Natural killer cell (primary cell): ENCODE measurements around the gene CREB5. TPM values are rescaled to one million over a fixed set of nuclear protein-coding genes. Genes with fewer than 3 reads are reported as not detected.

Experiments used
- ATAC-seq, 3 donors: fragments of 150-1000 bp in 2 of 3; fragments of 200-7000 bp in 1 of 3; cut with Tn5 transposase; 1 replicate in 1 of 3; 2 replicates in 2 of 3; pipeline ENCODE4 v1.10.0; 2021; ENCODE audit warnings: mild to moderate bottlenecking in 2 of 3, moderate library complexity in 2 of 3
- DNase-seq, 2 donors: peaks; one replicate each; pipeline versions ENCODE4 v3.0.0 to v3.0.0-alpha.2; 2013 to 2021; ENCODE audit warnings: mixed read lengths in 1 of 2
- H3K27ac ChIP-seq: one replicate; pipeline ENCODE4 v1.5.1; 2013; ENCODE audit warnings: mild to moderate bottlenecking, low read length
- H3K27me3 ChIP-seq: one replicate; pipeline ENCODE4 v1.6.1; 2013; ENCODE audit warnings: low read length; ENCODE audit not compliant: control insufficient read depth, insufficient read depth
- H3K36me3 ChIP-seq: one replicate; pipeline ENCODE4 v1.6.1; 2013; ENCODE audit warnings: low read length; ENCODE audit not compliant: control insufficient read depth, insufficient read depth
- H3K4me1 ChIP-seq: one replicate; pipeline ENCODE4 v1.6.1; 2013; ENCODE audit warnings: low read length; ENCODE audit not compliant: control insufficient read depth, insufficient read depth
- H3K4me3 ChIP-seq: one replicate; pipeline ENCODE4 v1.5.1; 2013; ENCODE audit warnings: low read length
- H3K9me3 ChIP-seq: one replicate; pipeline ENCODE4 v1.6.1; 2013; ENCODE audit warnings: low read length; ENCODE audit not compliant: control insufficient read depth, insufficient read depth
- H3K27ac Mint-ChIP-seq, 2 donors: one replicate each; pipeline ENCODE4 v1.8.0; 2022; ENCODE audit warnings: mild to moderate bottlenecking in 2 of 2, mixed read lengths in 2 of 2, moderate library complexity in 1 of 2
- H3K27me3 Mint-ChIP-seq, 2 donors: one replicate each; pipeline ENCODE4 v1.8.0; 2022; ENCODE audit warnings: low read depth in 2 of 2, mixed read lengths in 2 of 2
- H3K36me3 Mint-ChIP-seq: one replicate; pipeline ENCODE4 v1.8.0; 2022; ENCODE audit warnings: mixed read lengths
- H3K4me1 Mint-ChIP-seq, 2 donors: one replicate each; pipeline ENCODE4 v1.8.0; 2022; ENCODE audit warnings: mixed read lengths in 2 of 2
- H3K4me3 Mint-ChIP-seq: one replicate; pipeline ENCODE4 v1.8.0; 2022; ENCODE audit warnings: mild to moderate bottlenecking, moderate library complexity, mixed read lengths
- H3K9me3 Mint-ChIP-seq, 2 donors: one replicate each; pipeline ENCODE4 v1.8.0; 2022; ENCODE audit warnings: mixed read lengths in 2 of 2
- CTCF ChIP-seq: fragments of 200-600 bp; IDR thresholded peaks from one replicate; pipeline ENCODE4 v1.8.0; 2022; ENCODE audit warnings: antibody characterized with exemption
- WGBS: methylation state at CpG from one replicate; pipeline ENCODE4 v1.1.7; 2013; ENCODE audit warnings: missing lambda C conversion rate; ENCODE audit not compliant: insufficient coverage; 5-methylcytosine and 5-hydroxymethylcytosine counted together
- intact Hi-C: fragments of 100-400 bp; cut with micrococcal nuclease; formaldehyde crosslinking; loops from one replicate; pipeline ENCODE4 v1.14.2; 2022
- total RNA-seq, 4 donors: library from RNA; stranded (reverse); fragments of 120-200 nt in 1 of 4; gene quantifications; one replicate each; pipeline versions ENCODE4 v1.2.3 to v1.2.4, GENCODE V29; 2013 to 2022

The CREB5 gene
- total RNA-seq, 3 donors from 2014 or later (not counting 1 experiment from before 2014, with no cell fraction given): 0.52 to 7.0 (median 0.89) TPM

DNA sequence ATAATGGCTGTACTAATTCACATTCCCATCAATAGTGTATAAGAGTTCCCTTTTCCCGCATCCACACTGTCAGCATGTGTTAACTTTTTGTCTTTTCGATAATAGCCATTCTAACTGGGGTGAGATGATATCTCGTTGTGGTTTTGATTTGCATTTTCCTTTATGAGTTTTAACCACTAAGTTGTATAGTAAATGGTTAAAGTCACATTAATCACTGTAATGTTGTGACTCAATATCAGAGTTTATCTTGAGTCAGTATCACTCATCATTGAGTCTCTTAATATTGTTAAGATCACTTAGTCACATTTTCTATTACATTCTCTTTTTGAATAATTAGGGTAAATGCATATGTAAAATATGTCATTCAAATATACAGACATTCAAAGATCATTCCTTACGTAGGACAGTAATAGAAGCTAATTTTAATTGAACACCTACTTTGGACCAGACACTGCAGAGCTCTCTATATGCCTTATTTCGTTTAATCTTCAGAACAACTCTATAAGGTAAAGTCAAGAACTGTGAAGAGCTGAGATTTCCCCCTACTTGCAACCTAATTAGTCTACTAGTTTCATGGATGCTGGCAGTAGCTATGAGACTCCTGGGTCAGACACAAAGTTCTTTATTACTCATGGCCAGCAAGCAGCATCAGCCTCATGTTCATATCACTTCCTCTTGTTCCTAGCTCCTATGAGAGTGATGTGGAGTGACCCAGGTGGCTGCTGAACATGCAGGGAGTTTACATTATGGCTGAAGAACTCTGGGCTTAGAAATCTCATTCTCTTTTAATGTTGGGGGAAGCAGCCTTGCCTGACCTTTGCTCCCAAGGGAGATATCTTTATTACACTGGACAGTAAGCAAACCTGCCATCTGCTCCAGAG is 30.5 kb downstream of the CREB5 start:
- H3K27ac ChIP-seq: no peak overlapping the region
- ATAC-seq: no peak
- intact Hi-C loops: no loop called here
- H3K9me3 Mint-ChIP-seq: no peaks in the 10 kb centered on the region
- TF ChIP-seq CTCF: no peak
- H3K36me3 Mint-ChIP-seq: no peaks in the 10 kb centered on the region
- no peak overlapping the region for H3K27ac Mint-ChIP-seq
- no peaks in the 10 kb centered on the region for H3K4me1 Mint-ChIP-seq
- peaks cover 3% of the 10 kb centered on the region for H3K27me3 ChIP-seq
- no peak for DNase-seq
- no peaks in the 10 kb centered on the region for H3K4me1 ChIP-seq
- WGBS: 94% methylated on average over 3 of the region's 5 CpGs
- H3K4me3 ChIP-seq: no peak overlapping the region
- H3K9me3 ChIP-seq: no peaks in the 10 kb centered on the region
- H3K27me3 Mint-ChIP-seq: peaks cover 15 to 57% of the 10 kb centered on the region in 2 donors
- no peak overlapping the region for H3K4me3 Mint-ChIP-seq
- no peaks in the 10 kb centered on the region for H3K36me3 ChIP-seq

DNA sequence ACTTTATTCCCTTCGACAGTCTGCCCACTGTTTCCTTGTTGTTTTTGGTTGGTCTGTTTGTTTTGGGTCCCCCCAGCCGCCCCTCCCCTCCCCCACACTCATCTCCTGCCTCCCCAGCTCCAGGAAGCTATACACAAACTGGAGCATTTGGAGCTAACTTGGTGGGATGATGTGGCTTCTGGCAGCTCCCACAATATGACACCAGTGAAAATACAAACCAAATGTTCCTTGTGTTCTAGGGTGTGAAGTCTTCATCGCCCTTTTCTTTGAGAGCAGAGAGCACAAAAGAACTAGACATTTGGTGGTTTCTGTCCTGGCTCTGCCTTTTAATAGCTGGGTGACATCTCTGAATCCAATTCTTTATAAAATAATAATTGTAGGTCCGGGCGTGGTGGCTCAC is 33.8 kb downstream of the CREB5 start:
- TF ChIP-seq CTCF: no peak
- Mint-ChIP-seq H3K9me3 (no peaks in the 10 kb centered on the region), H3K36me3 (no peaks in the 10 kb centered on the region), H3K4me3 (no peak overlapping the region), H3K27ac (no peak overlapping the region), H3K27me3 (peaks cover 29 to 56% of the 10 kb centered on the region in 2 donors), H3K4me1 (no peaks in the 10 kb centered on the region)
- H3K27me3 ChIP-seq: peaks cover 2% of the 10 kb centered on the region
- no peak for ATAC-seq
- no peak for DNase-seq
- H3K36me3 ChIP-seq: no peaks in the 10 kb centered on the region
- intact Hi-C loops: no loop called here
- H3K27ac ChIP-seq: no peak overlapping the region
- WGBS: 96% methylated on average over 3 of the region's 5 CpGs
- no peak overlapping the region for H3K4me3 ChIP-seq
- no peaks in the 10 kb centered on the region for H3K9me3 ChIP-seq
- no peaks in the 10 kb centered on the region for H3K4me1 ChIP-seq

DNA sequence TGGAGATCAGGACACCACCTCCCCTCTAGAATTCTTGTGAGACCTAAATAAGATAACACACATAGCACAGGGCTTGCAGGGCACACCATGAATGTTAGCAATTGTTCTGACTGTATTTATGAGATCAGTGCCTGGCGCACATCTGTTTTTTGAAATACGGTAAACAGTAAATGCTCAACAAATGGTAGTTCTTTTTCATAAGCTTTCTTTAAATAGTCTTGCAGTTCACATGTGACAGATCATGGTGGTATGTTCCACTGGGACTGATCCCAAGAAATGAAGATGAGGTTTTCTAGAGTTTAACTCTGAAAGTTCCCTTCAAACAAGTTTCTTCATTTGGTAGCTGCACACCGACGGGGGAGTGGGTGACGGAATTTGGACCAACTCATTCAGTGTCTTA is 34.8 kb downstream of the CREB5 start:
- intact Hi-C loops: no loop called here
- H3K27me3 Mint-ChIP-seq: peaks cover 25 to 47% of the 10 kb centered on the region in 2 donors
- 93% methylated on average over 5 of the region's 5 CpGs for WGBS
- no peak overlapping the region for H3K27ac Mint-ChIP-seq
- Histone ChIP-seq H3K4me1 (no peaks in the 10 kb centered on the region), H3K4me3 (no peak overlapping the region), H3K9me3 (no peaks in the 10 kb centered on the region), H3K27ac (no peak overlapping the region), H3K36me3 (no peaks in the 10 kb centered on the region), H3K27me3 (peaks cover 1% of the 10 kb centered on the region)
- no peaks in the 10 kb centered on the region for H3K36me3 Mint-ChIP-seq
- ATAC-seq: no peak
- no peak overlapping the region for H3K4me3 Mint-ChIP-seq
- no peak for TF ChIP-seq CTCF
- no peaks in the 10 kb centered on the region for H3K4me1 Mint-ChIP-seq
- H3K9me3 Mint-ChIP-seq: no peaks in the 10 kb centered on the region
- no peak for DNase-seq
